ENCODE data around the gene RGL4.
"Not testable (repeated sequence)": the region's sequence is repeated elsewhere in the genome, so short reads cannot be mapped to it uniquely, and the experiment has no call there.

The RGL4 gene

DNA sequence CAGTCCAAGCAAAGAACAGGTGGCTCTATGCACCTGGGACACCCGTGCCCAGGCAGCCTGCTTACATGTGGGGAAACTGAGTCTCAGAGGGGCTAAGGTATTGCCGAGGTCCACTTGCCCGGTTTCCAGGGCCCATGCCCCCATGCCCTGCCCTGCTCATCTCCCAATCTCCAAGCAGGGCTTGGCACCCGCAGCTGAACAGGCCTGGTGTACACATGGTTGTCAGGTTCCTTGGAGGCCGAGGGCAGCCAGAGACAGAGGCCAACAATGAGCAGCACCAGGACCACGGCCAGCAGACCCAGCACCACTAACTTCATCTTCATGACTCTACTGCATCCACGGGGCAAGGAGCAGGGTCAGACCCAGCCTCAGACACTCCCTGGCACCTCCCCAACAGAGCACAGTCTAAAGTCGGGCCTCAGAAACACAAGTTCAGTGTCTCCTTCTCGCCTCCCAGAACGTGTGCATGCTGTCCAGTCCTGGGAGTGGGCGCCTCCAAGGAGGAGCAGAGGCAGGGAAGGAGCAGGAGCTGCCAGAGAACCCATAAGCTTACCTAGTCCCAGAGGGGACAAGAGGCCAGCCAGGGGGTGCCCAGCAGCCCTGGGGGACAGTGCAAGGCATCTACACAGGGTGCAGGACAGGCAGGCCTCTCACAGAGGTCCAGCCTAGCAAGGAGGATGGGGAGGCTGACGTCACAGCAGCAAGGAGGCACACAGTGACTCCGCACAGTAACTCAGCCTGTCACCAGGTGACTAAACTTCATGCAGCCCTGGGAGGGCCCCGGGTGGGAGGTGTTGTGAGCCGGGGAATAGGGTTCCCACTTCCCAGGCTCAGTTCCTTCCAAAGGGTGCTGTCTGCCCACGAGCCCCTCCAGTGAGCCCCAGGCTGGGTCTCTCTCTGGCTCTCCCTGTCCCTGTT lies 20.2 kb upstream of the RGL4 start:
- Histone ChIP-seq H3K27ac (no peak overlapping the region), H3K4me3 (no peak overlapping the region), H3K36me3 (ENCODE audit: insufficient read depth, low read length) (no peaks in the 10 kb centered on the region), H3K9me3 (ENCODE audit: low read depth, low read length) (no peaks in the 10 kb centered on the region), H3K9ac (ENCODE audit: insufficient read length) (no peak overlapping the region)
- DNase-seq (ENCODE audit: low read depth, low spot score), result no peak
- TF ChIP-seq FOXP2 (optimal IDR thresholded peaks at IDR 0.05; ENCODE audit: control extremely low read depth, extremely low read length, insufficient read depth) (no peak), EZH2 (IDR thresholded peaks at IDR 0.05) (no peak), POLR2AphosphoS5 (IDR thresholded peaks at IDR 0.05; ENCODE audit: borderline replicate concordance, low read depth, low read length) (no peak)

GRCh38 chr22:23671387-23671786 lies 19.4 kb upstream of the RGL4 start:
- H3K4me3 ChIP-seq; H3K9me3 ChIP-seq (ENCODE audit: low read depth, low read length); H3K27ac ChIP-seq; DNase-seq (ENCODE audit: low read depth, low spot score); H3K36me3 ChIP-seq (ENCODE audit: insufficient read depth, low read length); H3K9ac ChIP-seq (ENCODE audit: insufficient read length): not testable (repeated sequence)

DNA sequence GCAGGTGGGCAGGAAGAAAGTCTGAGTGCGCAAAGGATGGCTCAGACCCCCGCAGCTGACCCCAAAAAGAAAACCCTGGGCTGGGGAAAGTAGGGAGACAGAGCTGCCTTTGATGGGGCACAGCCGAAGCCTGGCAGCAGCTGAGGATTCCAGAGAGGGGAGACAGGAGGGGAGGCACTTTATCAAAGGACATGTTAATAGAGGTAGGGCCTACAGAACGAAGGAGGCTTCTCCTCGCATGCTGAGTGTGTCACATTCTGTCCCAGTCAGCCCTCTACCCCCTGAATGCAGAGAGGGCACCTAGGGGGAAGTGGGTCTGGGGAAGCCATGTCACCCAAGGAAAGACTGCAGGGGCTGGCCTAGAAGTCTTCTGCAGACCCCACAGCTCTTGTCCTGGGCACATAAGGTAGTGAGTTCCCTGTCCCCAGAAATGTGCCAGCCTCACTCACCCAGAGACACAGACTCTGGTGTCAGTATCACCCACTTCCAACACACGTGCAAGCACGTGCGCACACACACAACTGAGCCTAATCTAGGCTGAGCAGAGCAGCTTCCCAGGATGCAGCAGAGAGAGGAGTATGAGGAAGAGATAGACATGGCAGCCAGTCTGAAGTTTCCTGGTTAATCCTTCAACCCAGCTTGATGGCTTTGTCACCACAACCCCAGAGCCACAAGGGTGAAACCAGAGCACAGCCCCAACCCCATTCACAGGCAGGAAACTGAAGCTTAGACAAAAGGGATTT lies 18.3 kb upstream of the RGL4 start:
- not testable (repeated sequence) for H3K27ac ChIP-seq; H3K36me3 ChIP-seq (ENCODE audit: insufficient read depth, low read length); H3K9me3 ChIP-seq (ENCODE audit: low read depth, low read length); DNase-seq (ENCODE audit: low read depth, low spot score); H3K4me3 ChIP-seq; H3K9ac ChIP-seq (ENCODE audit: insufficient read length)

DNA sequence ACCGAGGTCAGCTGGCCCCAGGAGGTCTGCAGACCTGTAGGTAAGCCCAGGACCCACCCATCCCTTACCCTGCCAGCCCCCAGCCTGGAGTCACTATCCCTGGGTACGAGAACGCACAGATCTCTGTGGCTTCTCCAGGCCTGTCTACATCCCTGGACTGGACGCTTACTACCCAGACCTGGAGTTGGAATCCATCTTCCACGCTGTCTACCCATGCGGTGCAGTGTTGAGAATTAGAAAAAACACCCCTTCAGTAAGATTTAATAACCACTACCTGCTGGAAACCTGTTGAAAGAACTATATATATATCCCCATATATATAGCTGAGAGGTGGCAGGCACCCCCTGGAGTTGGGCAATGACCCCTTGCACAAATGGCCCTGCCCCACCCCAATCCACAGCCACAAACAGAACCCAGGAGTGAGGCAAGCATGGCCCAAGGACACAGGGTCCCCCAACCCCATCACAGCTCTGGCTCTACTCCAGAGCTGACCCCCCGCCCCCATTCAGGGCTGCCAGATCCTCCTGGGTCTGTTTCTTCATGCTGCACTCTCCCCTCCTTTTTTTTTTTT lies 17.7 kb upstream of the RGL4 start:
- Histone ChIP-seq H3K4me3 (no peak overlapping the region), H3K9me3 (ENCODE audit: low read depth, low read length) (no peaks in the 10 kb centered on the region), H3K27ac (no peak overlapping the region), H3K9ac (ENCODE audit: insufficient read length) (no peak overlapping the region), H3K36me3 (ENCODE audit: insufficient read depth, low read length) (no peaks in the 10 kb centered on the region)
- DNase-seq (ENCODE audit: low read depth, low spot score), result no peak
- no peak for TF ChIP-seq EZH2 (IDR thresholded peaks at IDR 0.05)
- no peak for TF ChIP-seq POLR2AphosphoS5 (IDR thresholded peaks at IDR 0.05; ENCODE audit: borderline replicate concordance, low read depth, low read length)
- TF ChIP-seq FOXP2 (optimal IDR thresholded peaks at IDR 0.05; ENCODE audit: control extremely low read depth, extremely low read length, insufficient read depth), result no peak

DNA sequence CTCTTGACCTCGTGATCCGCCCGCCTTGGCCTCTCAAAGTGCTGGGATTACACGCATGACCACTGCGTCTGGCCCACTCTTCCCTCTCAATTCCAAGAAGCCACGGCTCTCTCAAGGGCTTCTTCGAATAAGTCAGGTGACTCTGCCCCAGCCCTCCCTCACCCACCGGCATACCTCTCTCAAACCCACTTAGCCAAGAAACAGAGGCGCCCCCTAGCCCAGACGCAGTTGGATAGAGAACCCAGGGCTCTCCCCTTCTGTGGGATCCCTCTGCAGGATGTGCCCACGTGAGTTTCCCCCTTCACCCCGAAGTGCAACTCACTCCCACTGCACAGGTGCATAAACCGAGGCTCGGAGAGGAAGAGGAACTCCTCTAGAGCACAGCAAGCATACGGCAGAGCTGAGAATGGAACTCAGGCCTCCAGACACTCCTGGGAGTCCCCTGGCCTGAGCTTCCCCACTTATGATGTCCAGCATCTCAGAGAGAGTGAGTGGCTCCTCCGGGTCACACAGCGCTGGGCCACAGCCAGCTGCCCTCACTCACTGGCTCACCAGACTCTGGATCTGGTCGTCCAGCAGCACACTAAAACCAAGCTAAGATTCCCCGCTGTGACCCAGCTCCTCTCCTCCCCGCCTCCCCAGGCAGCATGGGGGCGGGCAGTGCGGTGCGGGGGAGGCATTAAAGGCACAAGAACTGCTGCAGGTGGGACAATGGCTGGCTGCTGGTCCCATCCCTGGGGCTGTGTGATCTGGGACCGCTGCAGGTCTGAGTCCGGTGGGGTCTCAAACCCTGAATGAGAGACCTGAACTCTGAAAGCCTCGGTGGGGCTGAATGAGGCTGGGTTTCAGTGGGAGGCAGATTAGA lies 16.8 kb upstream of the RGL4 start:
- no peak overlapping the region for H3K4me3 ChIP-seq
- H3K9me3 ChIP-seq (ENCODE audit: low read depth, low read length), result no peaks in the 10 kb centered on the region
- TF ChIP-seq POLR2AphosphoS5 (IDR thresholded peaks at IDR 0.05; ENCODE audit: borderline replicate concordance, low read depth, low read length) (no peak), FOXP2 (optimal IDR thresholded peaks at IDR 0.05; ENCODE audit: control extremely low read depth, extremely low read length, insufficient read depth) (no peak)
- H3K27ac ChIP-seq, result no peak overlapping the region
- DNase-seq (ENCODE audit: low read depth, low spot score), result no peak
- H3K9ac ChIP-seq (ENCODE audit: insufficient read length), result no peak overlapping the region
- no peaks in the 10 kb centered on the region for H3K36me3 ChIP-seq (ENCODE audit: insufficient read depth, low read length)

- H3K9me3 ChIP-seq (ENCODE audit: low read depth, low read length); H3K27ac ChIP-seq; H3K9ac ChIP-seq (ENCODE audit: insufficient read length); H3K36me3 ChIP-seq (ENCODE audit: insufficient read depth, low read length); H3K4me3 ChIP-seq; DNase-seq (ENCODE audit: low read depth, low spot score): not testable (repeated sequence)
Observed at GRCh38 chr22:23674886-23675501, 15.8 kb upstream of the RGL4 start.

GRCh38 chr22:23675502-23676415 lies 15.1 kb upstream of the RGL4 start:
- H3K9me3 ChIP-seq (ENCODE audit: low read depth, low read length), result no peaks in the 10 kb centered on the region
- TF ChIP-seq POLR2AphosphoS5 (IDR thresholded peaks at IDR 0.05; ENCODE audit: borderline replicate concordance, low read depth, low read length) (no peak), FOXP2 (optimal IDR thresholded peaks at IDR 0.05; ENCODE audit: control extremely low read depth, extremely low read length, insufficient read depth) (no peak), EZH2 (IDR thresholded peaks at IDR 0.05) (no peak)
- H3K36me3 ChIP-seq (ENCODE audit: insufficient read depth, low read length), result no peaks in the 10 kb centered on the region
- no peak for DNase-seq (ENCODE audit: low read depth, low spot score)
- no peak overlapping the region for H3K4me3 ChIP-seq
- H3K9ac ChIP-seq (ENCODE audit: insufficient read length), result no peak overlapping the region
- H3K27ac ChIP-seq, result no peak overlapping the region

GRCh38 chr22:23676841-23677700 lies 13.7 kb upstream of the RGL4 start:
- not testable (repeated sequence) for H3K27ac ChIP-seq; H3K9ac ChIP-seq (ENCODE audit: insufficient read length); H3K4me3 ChIP-seq; H3K36me3 ChIP-seq (ENCODE audit: insufficient read depth, low read length); DNase-seq (ENCODE audit: low read depth, low spot score); H3K9me3 ChIP-seq (ENCODE audit: low read depth, low read length)
